HepG2 (cell line): ENCODE results near the gene STRIP1. TPM values are rescaled to one million over a fixed set of nuclear protein-coding genes. Genes with fewer than 3 reads are reported as not detected.

Source experiments
- AHR ChIP-seq: IDR thresholded peaks from 2 replicates; pipeline ENCODE4 v1.6.1; 2018; ENCODE audit warnings: missing genetic modification reagents, missing compliant biosample characterization
- BCL3 ChIP-seq: sonication (generic); formaldehyde crosslinking; IDR thresholded peaks from 2 replicates; pipeline ENCODE4 v1.5.1; 2020; ENCODE audit warnings: mild to moderate bottlenecking, missing genetic modification reagents, moderate library complexity
- GABPB1 ChIP-seq: IDR thresholded peaks from 2 replicates; pipeline ENCODE4 v1.6.1; 2016; ENCODE audit warnings: mild to moderate bottlenecking, missing genetic modification reagents, moderate library complexity, missing compliant biosample characterization
- HHEX ChIP-seq: IDR thresholded peaks from 2 replicates; pipeline ENCODE4 v1.6.1; 2016; ENCODE audit warnings: control low read depth
- HNRNPK ChIP-seq: fragments of 200-400 bp; formaldehyde crosslinking; IDR thresholded peaks from 2 replicates; pipeline ENCODE4 v1.6.1; 2018; ENCODE audit warnings: low read length, low read depth, moderate library complexity, mild to moderate bottlenecking; ENCODE audit not compliant: poor library complexity, severe bottlenecking
- JUND ChIP-seq: sonication (generic); formaldehyde crosslinking; IDR thresholded peaks from 2 replicates; pipeline ENCODE4 v1.8.0; 2022; ENCODE audit warnings: mild to moderate bottlenecking, missing genetic modification reagents
- POLR2G ChIP-seq: fragments of 200-400 bp; formaldehyde crosslinking; IDR thresholded peaks from 2 replicates; pipeline ENCODE4 v1.6.1; 2018; ENCODE audit warnings: mild to moderate bottlenecking, low read depth, low read length, moderate library complexity
- ZBTB1 ChIP-seq: sonication (generic); formaldehyde crosslinking; IDR thresholded peaks from 2 replicates; pipeline ENCODE4 v1.4.0; 2020; ENCODE audit warnings: missing genetic modification reagents, borderline replicate concordance
- ZNF121 ChIP-seq: sonication (generic); formaldehyde crosslinking; IDR thresholded peaks from 2 replicates; pipeline ENCODE4 v1.5.0; 2020; ENCODE audit warnings: mild to moderate bottlenecking, missing genetic modification reagents
- ZNF460 ChIP-seq: sonication (generic); formaldehyde crosslinking; IDR thresholded peaks from 2 replicates; pipeline ENCODE4 v1.5.1; 2020; ENCODE audit warnings: missing genetic modification reagents, mild to moderate bottlenecking, borderline replicate concordance
- ZNF678 ChIP-seq: sonication (generic); formaldehyde crosslinking; IDR thresholded peaks from 2 replicates; pipeline ENCODE4 v1.4.0; 2020; ENCODE audit warnings: mild to moderate bottlenecking, missing genetic modification reagents
- ZNF687 ChIP-seq: sonication (generic); formaldehyde crosslinking; IDR thresholded peaks from 2 replicates; pipeline ENCODE4 v1.5.1; 2020; ENCODE audit warnings: mild to moderate bottlenecking, missing genetic modification reagents, moderate library complexity
- ZNF75D ChIP-seq: sonication (generic); formaldehyde crosslinking; IDR thresholded peaks from 2 replicates; pipeline ENCODE4 v1.8.1; 2023; ENCODE audit warnings: missing genetic modification reagents, mild to moderate bottlenecking, borderline replicate concordance
- polyA plus RNA-seq, 8 experiments: library from polyadenylated mRNA; depleted of rRNA in 3 of 8; stranded (reverse) in 7 of 8; unstranded in 1 of 8; fragments of >200 nt; fragmentation: Illumina TruSeq in 4 of 8; extraction: Trizol in 4 of 8; gene quantifications; 2 replicates each; pipeline versions ENCODE4 v1.2.1 to v1.2.3, GENCODE V29; 2011 to 2016; ENCODE audit warnings: low read depth in 4 of 8, missing spikeins in 1 of 8, mixed read lengths in 1 of 8; ENCODE audit not compliant: insufficient read depth in 1 of 8
- total RNA-seq, 5 experiments: library from RNA; depleted of rRNA; stranded (reverse); fragments of >200 nt; fragmentation: Illumina TruSeq; extraction: Trizol; gene quantifications; 2 replicates each; pipeline ENCODE4 v1.2.3, GENCODE V29; 2016; ENCODE audit warnings: low read depth in 1 of 5
- TF ChIP-seq, protein P1 (sequence below): sonication (generic); formaldehyde crosslinking; IDR thresholded peaks from 2 replicates; pipeline ENCODE4; 2020; ENCODE audit warnings: missing genetic modification reagents, mild to moderate bottlenecking, borderline replicate concordance
- TF ChIP-seq, protein P2 (sequence below): fragments of 450-650 bp; IDR thresholded peaks from 2 replicates; pipeline ENCODE4 v1.6.1; 2016

The STRIP1 gene
- total and polyA plus RNA-seq, 2 of the 13 experiments (the other 11 are each of a cell fraction or from before 2014, with no cell fraction given) = 20.9 to 27.9 TPM

DNA sequence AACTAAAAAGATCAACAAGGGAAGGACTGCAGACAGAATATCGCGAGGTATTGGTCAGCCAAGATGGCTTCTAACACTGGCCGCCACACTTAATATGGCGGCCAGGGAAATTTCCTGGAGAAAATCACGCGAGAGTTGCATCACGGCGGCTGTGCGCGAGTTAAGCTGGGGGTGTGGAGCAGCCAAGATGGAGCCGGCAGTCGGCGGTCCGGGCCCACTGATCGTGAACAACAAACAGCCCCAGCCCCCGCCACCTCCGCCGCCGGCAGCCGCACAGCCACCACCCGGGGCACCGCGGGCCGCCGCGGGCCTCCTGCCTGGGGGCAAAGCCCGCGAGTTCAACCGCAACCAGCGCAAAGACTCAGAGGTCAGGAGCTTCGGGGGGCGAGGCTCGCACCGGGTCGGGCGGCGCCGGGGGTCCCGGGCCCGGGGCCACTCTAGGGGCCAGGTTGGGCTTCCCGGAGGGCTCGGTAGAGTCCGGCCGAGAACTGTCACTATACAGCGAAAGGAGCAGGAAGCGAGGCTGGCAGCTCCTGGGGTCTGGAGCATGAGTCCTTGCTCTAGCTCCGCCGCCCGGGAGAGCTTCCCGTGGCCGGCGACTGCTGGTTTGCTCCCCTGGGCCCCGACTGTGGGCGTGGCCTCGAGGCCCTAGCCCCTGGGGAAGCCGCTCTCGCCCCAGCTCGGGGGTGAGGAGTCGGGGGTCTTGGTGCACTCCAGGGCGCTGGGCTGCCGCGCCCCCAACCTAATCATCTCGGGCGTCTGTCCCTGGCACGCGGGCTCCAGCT lies at the start of gene STRIP1 (continued):
- TF ChIP-seq, protein P1, sequence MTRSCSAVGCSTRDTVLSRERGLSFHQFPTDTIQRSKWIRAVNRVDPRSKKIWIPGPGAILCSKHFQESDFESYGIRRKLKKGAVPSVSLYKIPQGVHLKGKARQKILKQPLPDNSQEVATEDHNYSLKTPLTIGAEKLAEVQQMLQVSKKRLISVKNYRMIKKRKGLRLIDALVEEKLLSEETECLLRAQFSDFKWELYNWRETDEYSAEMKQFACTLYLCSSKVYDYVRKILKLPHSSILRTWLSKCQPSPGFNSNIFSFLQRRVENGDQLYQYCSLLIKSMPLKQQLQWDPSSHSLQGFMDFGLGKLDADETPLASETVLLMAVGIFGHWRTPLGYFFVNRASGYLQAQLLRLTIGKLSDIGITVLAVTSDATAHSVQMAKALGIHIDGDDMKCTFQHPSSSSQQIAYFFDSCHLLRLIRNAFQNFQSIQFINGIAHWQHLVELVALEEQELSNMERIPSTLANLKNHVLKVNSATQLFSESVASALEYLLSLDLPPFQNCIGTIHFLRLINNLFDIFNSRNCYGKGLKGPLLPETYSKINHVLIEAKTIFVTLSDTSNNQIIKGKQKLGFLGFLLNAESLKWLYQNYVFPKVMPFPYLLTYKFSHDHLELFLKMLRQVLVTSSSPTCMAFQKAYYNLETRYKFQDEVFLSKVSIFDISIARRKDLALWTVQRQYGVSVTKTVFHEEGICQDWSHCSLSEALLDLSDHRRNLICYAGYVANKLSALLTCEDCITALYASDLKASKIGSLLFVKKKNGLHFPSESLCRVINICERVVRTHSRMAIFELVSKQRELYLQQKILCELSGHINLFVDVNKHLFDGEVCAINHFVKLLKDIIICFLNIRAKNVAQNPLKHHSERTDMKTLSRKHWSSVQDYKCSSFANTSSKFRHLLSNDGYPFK (CRISPR knock-in tag) = peak; percentile 75
- TF ChIP-seq ZNF678 (CRISPR knock-in tag) (no peak), BCL3 (CRISPR knock-in tag) (peak; percentile 42; the same call in 1 of the 2 replicates), GABPB1 (CRISPR knock-in tag) (peak; percentile 86), ZNF75D (CRISPR knock-in tag) (no peak), AHR (CRISPR knock-in tag) (0 out of 2 replicates have a peak, but pooled peaks have one; percentile 24), ZBTB1 (CRISPR knock-in tag) (no peak), ZNF121 (CRISPR knock-in tag) (no peak), POLR2G (peak; percentile 84), ZNF460 (no peak), HNRNPK (peak; percentile 39), HHEX (CRISPR knock-in tag) (no peak), JUND (CRISPR knock-in tag) (no peak), ZNF687 (CRISPR knock-in tag) (peak; percentile 82)
- TF ChIP-seq, protein P2, sequence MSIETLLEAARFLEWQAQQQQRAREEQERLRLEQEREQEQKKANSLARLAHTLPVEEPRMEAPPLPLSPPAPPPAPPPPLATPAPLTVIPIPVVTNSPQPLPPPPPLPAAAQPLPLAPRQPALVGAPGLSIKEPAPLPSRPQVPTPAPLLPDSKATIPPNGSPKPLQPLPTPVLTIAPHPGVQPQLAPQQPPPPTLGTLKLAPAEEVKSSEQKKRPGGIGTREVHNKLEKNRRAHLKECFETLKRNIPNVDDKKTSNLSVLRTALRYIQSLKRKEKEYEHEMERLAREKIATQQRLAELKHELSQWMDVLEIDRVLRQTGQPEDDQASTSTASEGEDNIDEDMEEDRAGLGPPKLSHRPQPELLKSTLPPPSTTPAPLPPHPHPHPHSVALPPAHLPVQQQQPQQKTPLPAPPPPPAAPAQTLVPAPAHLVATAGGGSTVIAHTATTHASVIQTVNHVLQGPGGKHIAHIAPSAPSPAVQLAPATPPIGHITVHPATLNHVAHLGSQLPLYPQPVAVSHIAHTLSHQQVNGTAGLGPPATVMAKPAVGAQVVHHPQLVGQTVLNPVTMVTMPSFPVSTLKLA = no peak
